ENCODE measurements around the gene CYBC1.
A peak's percentile ranks its signal among the peaks of the same experiment; 100 is the strongest.

The CYBC1 gene

DNA sequence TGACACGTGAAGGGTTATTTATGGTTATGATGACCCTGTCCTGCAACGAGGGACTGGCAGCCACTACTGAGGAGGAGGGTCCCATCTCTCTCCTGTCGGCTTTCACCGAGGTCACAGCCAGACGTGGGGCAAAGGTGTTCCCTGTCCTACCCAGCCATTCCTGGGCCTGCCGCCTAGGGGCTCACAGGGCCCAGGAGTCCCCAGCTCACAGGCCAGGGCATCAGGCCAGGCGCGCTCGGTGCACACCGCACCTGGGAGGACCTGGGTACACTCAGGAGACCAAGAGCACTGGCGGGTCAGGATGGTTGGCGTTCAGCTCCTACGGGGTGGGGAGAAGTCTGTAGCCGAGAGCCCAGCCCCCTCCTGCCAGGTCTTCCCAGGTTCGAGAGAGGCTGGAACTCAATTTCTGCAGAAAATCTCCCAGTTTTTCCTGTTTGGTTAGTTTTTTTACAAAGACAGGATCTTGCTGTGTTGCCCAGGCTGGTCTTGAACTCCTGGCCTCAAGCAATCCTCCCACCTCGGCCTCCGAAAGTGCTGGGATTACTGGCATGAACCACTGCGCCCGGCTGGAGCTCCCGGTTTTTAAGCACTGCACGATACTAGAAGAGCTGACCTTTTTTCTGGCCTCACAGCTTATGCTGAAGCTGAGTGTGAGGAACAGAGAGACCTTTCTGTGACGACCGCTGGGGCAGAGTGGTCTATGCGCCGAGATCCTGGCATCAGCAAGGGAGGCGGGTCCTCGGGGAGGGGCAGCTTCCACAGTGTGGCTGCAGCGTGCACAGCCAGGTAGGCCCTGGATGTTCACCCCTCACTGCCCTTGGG, 7.7 kb downstream of the CYBC1 start:
- Histone ChIP-seq H2AFZ (ENCODE audit: low read length) (no peak overlapping the region), H3K36me3 (ENCODE audit: insufficient read depth, low read length) (peaks cover 71% of the 10 kb centered on the region), H3K27ac (ENCODE audit: low read depth, low read length, poor library complexity, severe bottlenecking) (peak overlapping the region; percentile 82), H3K4me2 (ENCODE audit: low read length) (no peak overlapping the region), H3K4me1 (ENCODE audit: insufficient read depth, low read length, severe bottlenecking) (peaks cover 56% of the 10 kb centered on the region), H3K27me3 (ENCODE audit: insufficient read depth, low read length) (no peaks in the 10 kb centered on the region), H3K9me3 (ENCODE audit: low read length) (no peaks in the 10 kb centered on the region), H3K4me3 (ENCODE audit: low read depth, low read length, poor library complexity, severe bottlenecking) (no peak overlapping the region), H3F3A (ENCODE audit: insufficient read depth, low read length) (peaks cover 9% of the 10 kb centered on the region; the same call in 1 of the 2 replicates), H4K20me1 (ENCODE audit: insufficient read depth, low read length) (no peaks in the 10 kb centered on the region), H3K79me2 (ENCODE audit: insufficient read depth, low read length) (peaks cover 4% of the 10 kb centered on the region; the same call in 1 of the 2 replicates), H3K9me2 (ENCODE audit: low read depth, low read length) (no peaks in the 10 kb centered on the region), H3K9ac (ENCODE audit: low read length) (no peak overlapping the region)
- no peak for TF ChIP-seq EZH2 (IDR thresholded peaks at IDR 0.05; ENCODE audit: borderline replicate concordance, low read length)
- TF ChIP-seq CTCF (IDR thresholded peaks at IDR 0.05; ENCODE audit: low read length), result no peak

DNA sequence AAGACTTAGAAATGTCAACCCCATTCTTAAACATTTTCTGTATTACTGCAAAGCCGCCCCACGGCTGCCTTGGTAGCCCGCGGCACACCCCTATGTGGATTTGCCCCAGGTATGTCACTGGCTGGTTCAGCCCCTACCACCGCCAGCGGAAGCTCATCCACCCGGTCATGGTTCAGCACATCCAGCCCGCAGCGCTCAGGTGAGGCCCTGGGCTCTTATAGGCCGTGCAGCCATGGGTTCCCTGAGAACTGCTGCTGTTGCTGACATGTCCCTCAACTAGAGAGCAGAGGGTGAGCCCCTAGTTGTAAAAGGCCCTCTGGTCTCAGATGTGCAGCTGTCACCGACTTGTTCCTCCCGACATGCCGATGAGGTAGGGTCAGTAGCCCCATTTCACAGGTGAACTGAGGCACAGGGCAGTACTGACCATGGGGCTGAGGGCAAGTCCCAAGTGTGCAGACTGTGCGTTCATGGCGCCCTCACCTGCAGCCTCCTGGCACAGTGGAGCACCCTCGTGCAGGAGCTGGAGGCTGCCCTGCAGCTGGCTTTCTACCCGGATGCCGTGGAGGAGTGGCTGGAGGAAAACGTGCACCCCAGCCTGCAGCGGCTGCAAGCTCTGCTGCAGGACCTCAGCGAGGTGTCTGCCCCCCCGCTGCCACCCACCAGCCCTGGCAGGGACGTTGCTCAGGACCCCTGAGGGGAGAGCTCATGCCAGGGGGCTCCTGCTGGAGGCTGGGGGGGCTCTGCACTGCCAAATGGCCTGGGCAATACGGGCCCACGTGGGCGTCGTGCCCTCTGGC, 8.7 kb downstream of the CYBC1 start:
- Histone ChIP-seq H3K27ac (ENCODE audit: low read depth, low read length, poor library complexity, severe bottlenecking) (peak overlapping the region; percentile 82), H3K4me1 (ENCODE audit: insufficient read depth, low read length, severe bottlenecking) (peaks cover 52% of the 10 kb centered on the region), H3K27me3 (ENCODE audit: insufficient read depth, low read length) (no peaks in the 10 kb centered on the region), H2AFZ (ENCODE audit: low read length) (no peak overlapping the region), H3K79me2 (ENCODE audit: insufficient read depth, low read length) (no peaks in the 10 kb centered on the region), H3K4me3 (ENCODE audit: low read depth, low read length, poor library complexity, severe bottlenecking) (no peak overlapping the region), H3K36me3 (ENCODE audit: insufficient read depth, low read length) (peaks cover 68% of the 10 kb centered on the region), H3K9me3 (ENCODE audit: low read length) (no peaks in the 10 kb centered on the region), H3K9me2 (ENCODE audit: low read depth, low read length) (no peaks in the 10 kb centered on the region), H4K20me1 (ENCODE audit: insufficient read depth, low read length) (no peaks in the 10 kb centered on the region), H3F3A (ENCODE audit: insufficient read depth, low read length) (peaks cover 9% of the 10 kb centered on the region; the same call in 1 of the 2 replicates), H3K4me2 (ENCODE audit: low read length) (peak overlapping the region; percentile 4; the same call in 1 of the 2 replicates), H3K9ac (ENCODE audit: low read length) (no peak overlapping the region)
- no peak for TF ChIP-seq CTCF (IDR thresholded peaks at IDR 0.05; ENCODE audit: low read length)

DNA sequence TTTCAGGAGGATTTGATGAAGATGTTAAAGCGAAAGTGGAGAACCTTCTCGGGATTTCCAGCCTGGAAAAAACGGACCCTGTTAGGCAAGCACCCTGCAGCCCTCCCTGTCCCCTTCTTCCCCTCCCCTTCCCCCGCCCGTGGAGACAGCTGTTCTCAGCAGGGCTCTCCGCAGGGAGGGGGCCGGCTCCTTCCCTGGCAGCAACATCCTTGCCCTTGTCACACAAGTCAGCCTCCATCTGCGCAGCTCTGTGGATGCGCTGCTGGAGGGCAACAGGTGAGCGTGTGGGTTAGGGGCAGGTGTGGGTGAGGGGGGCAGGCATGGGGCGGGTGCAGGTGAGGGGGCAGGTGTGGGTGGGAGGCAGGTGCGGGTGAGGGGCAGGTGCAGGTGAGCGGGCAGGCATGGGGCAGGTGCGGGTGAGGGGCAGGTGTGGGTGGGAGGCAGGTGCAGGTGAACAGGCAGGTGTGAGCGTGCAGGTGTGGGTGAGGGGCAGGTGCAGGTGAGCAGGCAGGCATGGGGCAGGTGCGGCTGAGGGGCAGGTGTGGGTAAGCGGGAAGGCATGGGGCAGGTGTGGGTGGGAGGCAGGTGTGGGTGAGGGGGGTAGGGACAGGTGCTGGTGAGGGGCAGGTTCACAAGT, 9.4 kb downstream of the CYBC1 start:
- no peaks in the 10 kb centered on the region for H3K79me2 ChIP-seq (ENCODE audit: insufficient read depth, low read length)
- no peaks in the 10 kb centered on the region for H4K20me1 ChIP-seq (ENCODE audit: insufficient read depth, low read length)
- H3K4me3 ChIP-seq (ENCODE audit: low read depth, low read length, poor library complexity, severe bottlenecking), result no peak overlapping the region
- peak overlapping the region; percentile 82 for H3K27ac ChIP-seq (ENCODE audit: low read depth, low read length, poor library complexity, severe bottlenecking)
- H3K4me2 ChIP-seq (ENCODE audit: low read length), result peak overlapping the region; percentile 43
- no peaks in the 10 kb centered on the region for H3K27me3 ChIP-seq (ENCODE audit: insufficient read depth, low read length)
- H3K9me2 ChIP-seq (ENCODE audit: low read depth, low read length), result no peaks in the 10 kb centered on the region
- no peaks in the 10 kb centered on the region for H3K9me3 ChIP-seq (ENCODE audit: low read length)
- H2AFZ ChIP-seq (ENCODE audit: low read length), result no peak overlapping the region
- peaks cover 61% of the 10 kb centered on the region for H3K36me3 ChIP-seq (ENCODE audit: insufficient read depth, low read length)
- TF ChIP-seq EZH2 (IDR thresholded peaks at IDR 0.05; ENCODE audit: borderline replicate concordance, low read length), result no peak
- TF ChIP-seq CTCF (IDR thresholded peaks at IDR 0.05; ENCODE audit: low read length), result no peak
- peaks cover 9% of the 10 kb centered on the region; the same call in 1 of the 2 replicates for H3F3A ChIP-seq (ENCODE audit: insufficient read depth, low read length)
- H3K9ac ChIP-seq (ENCODE audit: low read length), result peak overlapping the region; percentile 19; the same call in 1 of the 2 replicates
- H3K4me1 ChIP-seq (ENCODE audit: insufficient read depth, low read length, severe bottlenecking), result peaks cover 45% of the 10 kb centered on the region

Measured in OCI-LY1 (cell line).